ENCODE results near the gene DCC.

Gene DCC

GRCh38 chr18:53283708-53284107 lies 943.7 kb downstream of the DCC start:
- in situ Hi-C loops (cut with HindIII; ENCODE audit: low sequenced_read_pairs), result no loop called here

DNA sequence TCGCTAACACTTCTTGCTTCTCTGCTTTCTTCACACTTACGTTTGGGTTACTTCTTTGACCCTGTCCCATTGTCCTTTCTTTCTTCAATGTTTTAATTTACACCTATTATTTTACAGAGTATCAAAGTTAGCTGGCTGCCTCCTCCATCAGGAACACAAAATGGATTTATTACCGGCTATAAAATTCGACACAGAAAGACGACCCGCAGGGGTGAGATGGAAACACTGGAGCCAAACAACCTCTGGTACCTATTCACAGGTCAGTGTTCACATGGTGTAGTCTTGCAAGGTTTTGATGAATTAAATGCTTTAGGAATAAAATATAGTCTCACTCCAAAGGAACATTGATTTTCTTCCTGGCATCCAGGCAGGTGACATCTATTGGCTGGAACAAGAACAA lies 965.5 kb downstream of the DCC start:
- in situ Hi-C loops (cut with HindIII; ENCODE audit: low sequenced_read_pairs), result no loop called here

GRCh38 chr18:53319628-53320027 lies 979.6 kb downstream of the DCC start:
- in situ Hi-C loops (cut with HindIII; ENCODE audit: low sequenced_read_pairs), result no loop called here

DNA sequence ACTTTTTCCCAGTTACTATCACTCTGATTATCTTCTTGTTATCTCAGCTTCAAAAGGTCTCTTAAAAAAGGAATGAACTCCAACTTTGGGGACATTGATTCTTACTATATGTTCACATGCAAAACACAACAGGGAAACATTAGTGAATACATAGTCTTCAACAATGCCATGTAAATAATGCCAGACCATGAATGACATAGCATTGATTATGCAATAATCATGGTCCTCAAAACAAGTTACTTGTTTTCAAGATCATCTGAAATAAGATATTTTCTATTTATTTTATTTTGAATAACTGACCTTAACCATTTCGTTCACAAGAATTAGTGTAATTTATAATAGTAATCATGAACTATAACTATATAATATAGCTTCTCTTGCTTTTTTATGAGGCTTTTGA lies 982.2 kb downstream of the DCC start:
- in situ Hi-C loops (cut with HindIII; ENCODE audit: low sequenced_read_pairs), result no loop called here

GRCh38 chr18:53324353-53324752 lies 984.4 kb downstream of the DCC start:
- in situ Hi-C loops (cut with HindIII; ENCODE audit: low sequenced_read_pairs), result no loop called here

DNA sequence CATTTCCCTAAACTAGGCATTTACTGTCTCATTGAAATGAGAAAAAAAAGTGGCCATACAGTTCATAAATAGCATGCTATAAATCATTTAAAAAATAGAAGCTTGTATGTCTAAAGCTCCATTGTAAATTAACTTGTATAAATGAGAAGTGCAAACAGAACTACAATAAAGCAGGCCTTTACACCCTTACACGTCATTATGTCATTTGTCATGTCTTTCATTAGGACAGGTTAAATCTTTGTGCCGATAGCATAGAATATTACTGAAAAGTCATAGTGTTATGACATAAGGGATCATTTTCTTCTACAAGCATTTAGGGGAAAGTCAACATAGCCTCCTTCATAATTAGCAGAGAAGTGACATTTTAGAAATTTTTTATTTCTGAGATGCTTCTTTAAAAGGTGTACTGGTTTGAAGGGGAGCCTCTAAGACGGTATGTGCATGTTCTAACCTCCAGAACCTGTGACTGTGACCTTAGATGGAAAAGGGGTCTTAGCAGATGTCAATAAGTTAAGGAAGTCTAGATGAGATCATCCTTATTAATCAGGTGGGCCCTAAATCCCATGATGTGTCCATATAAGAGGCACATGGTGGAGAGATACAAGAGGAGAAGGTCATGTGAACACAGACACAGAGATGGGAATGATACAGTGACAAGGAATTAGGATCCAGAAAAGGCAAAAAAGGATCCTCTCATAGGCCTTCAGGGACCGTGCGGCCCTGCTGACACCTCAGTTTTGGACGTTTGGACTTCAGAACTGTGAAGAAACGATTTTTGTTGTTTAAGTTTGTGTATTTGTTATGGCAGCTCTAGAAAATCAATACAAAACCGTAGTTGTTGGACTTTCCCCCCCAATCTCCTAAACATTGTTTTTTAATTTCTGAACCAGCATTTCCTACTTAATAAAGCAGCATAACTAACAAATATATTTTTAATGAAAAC lies 1020.8 kb downstream of the DCC start:
- in situ Hi-C loops (cut with HindIII; ENCODE audit: low sequenced_read_pairs), result no loop called here

DNA sequence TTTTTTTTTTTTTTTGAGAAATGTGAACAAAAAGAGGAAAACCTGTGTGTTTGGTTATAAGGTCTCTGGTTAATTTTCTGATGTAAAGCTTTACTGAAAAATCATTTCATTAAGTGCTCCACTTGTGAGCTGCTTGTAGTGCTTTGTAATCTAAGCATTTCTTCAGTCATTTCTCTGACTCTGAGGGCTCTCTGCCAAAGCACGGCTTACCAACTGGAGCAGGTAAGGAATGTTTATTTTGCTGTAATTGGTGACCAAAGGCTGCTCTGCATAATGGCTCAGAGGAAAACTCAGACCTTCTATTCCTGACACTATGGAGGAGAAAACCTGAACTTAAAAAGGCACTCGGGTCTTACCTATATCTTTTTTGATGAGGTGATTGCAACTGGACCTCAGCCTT lies 1035.6 kb downstream of the DCC start:
- in situ Hi-C loops (cut with HindIII; ENCODE audit: low sequenced_read_pairs), result no loop called here

DNA sequence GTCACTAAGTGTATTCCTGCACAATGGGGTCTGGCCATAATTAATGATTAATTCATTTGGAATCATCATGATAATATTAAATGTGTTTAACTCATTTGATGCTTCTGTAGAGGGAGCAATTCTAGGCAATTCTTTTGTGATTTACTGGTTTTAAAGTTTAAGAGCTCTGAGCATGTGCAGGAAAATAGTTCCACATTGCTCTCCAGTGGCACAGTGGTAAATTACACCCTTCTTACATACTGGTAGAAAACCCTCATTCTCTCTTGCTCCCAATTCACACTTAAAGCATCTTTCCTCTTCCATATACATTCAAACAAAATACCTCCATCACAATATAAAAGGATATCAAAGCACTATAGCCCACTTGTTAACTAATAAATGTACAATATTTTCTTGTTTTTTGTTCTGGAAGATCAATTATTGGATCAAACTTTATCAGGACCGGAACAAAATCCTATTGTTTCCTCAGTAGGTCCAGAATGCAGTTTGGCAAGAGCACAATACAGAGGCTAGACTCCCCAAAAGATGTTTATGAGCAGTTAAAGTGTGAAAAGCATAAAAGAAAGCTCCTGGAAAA lies 1040.2 kb downstream of the DCC start:
- in situ Hi-C loops (cut with HindIII; ENCODE audit: low sequenced_read_pairs), result no loop called here

DNA sequence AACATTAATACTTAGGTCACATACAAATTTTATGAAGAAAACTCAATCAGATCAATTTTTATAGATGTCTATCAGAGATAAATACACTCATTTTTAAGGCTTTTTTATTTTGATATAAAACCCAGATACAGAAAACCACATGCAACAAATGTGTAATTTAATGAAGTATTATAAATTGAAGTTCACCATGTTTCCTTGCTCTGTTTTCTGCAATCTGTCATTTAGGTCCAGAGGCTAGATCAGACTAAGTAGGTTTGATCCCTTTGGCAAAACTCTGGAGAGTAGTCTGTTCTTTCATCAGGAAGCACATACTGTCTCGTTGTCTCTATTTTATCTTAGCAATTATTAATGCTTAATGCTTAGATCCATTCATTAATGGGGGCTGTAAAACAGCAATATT lies 1042.9 kb downstream of the DCC start:
- in situ Hi-C loops (cut with HindIII; ENCODE audit: low sequenced_read_pairs), result no loop called here

DNA sequence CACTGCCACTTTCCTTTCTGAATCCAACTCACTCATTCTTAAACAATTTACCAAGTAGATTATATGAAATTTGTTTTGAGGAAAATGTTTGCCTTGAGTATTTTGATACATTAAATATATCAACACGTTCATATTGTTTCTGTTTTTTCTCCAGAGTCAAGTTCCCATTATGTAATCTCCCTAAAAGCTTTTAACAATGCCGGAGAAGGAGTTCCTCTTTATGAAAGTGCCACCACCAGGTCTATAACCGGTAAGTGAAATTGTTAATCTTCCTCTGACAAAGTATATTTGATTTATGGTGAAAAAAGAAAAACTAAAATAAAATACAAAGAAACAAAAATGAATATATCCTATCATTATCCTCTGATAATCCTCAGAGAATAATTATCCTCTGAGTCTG lies 1045.9 kb downstream of the DCC start:
- in situ Hi-C loops (cut with HindIII; ENCODE audit: low sequenced_read_pairs), result no loop called here

DNA sequence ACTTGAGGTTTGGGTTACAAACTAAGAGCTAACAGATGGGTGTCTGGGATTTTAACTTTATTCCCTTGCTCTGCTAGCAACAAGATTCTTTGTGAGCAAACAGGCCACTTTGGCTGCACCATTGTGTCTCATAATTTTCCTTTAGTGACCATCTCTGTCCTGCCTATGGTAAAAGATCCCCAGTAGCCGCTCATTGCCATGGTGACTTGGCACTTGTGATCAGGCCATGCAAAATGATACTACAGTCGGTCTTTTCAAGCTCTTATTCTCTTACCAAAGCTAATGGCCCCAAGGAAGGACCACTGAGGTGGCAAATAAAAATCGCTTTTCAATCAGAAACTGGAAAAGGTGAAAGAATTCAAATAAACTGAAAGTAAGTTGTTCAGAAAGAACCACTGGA lies 1047.6 kb downstream of the DCC start:
- in situ Hi-C loops (cut with HindIII; ENCODE audit: low sequenced_read_pairs), result no loop called here

GRCh38 chr18:53402670-53403069 lies 1062.7 kb downstream of the DCC start:
- in situ Hi-C loops (cut with HindIII; ENCODE audit: low sequenced_read_pairs), result no loop called here

- in situ Hi-C loops (cut with HindIII; ENCODE audit: low sequenced_read_pairs), result no loop called here
These were observed 1068.3 kb downstream of the DCC start for GRCh38 chr18:53408271-53408670.

GRCh38 chr18:53411511-53411910 lies 1071.5 kb downstream of the DCC start:
- in situ Hi-C loops (cut with HindIII; ENCODE audit: low sequenced_read_pairs), result no loop called here

- in situ Hi-C loops (cut with HindIII; ENCODE audit: low sequenced_read_pairs), result no loop called here
These were observed 1077.0 kb downstream of the DCC start for GRCh38 chr18:53417003-53417402.

DNA sequence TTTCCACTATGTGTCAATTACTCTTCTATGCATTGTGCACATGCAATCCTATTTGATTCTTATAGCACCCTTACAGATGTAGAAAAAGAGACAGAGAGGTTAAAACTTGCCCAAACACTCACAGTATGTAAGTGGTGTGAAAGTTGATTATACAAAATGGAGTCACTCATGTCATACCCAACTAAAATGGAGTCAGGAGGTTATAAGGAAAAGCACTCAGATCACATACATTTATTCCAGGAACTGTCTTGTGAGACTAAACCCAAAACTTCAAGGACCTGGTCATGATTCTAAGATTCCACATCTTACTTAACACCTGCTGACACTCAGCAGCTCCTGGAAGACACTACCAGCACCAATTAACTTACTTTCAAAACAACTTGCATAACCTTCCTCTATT lies 1081.9 kb downstream of the DCC start:
- in situ Hi-C loops (cut with HindIII; ENCODE audit: low sequenced_read_pairs), result no loop called here

GRCh38 chr18:53422896-53423295 lies 1082.9 kb downstream of the DCC start:
- in situ Hi-C loops (cut with HindIII; ENCODE audit: low sequenced_read_pairs), result no loop called here

GRCh38 chr18:53426666-53427184 lies 1086.7 kb downstream of the DCC start:
- in situ Hi-C loops (cut with HindIII; ENCODE audit: low sequenced_read_pairs), result no loop called here

GRCh38 chr18:53441761-53442414 lies 1101.9 kb downstream of the DCC start:
- in situ Hi-C loops (cut with HindIII; ENCODE audit: low sequenced_read_pairs), result no loop called here

- in situ Hi-C loops (cut with HindIII; ENCODE audit: low sequenced_read_pairs), result no loop called here
These were observed 1102.4 kb downstream of the DCC start for GRCh38 chr18:53442415-53442783.

DNA sequence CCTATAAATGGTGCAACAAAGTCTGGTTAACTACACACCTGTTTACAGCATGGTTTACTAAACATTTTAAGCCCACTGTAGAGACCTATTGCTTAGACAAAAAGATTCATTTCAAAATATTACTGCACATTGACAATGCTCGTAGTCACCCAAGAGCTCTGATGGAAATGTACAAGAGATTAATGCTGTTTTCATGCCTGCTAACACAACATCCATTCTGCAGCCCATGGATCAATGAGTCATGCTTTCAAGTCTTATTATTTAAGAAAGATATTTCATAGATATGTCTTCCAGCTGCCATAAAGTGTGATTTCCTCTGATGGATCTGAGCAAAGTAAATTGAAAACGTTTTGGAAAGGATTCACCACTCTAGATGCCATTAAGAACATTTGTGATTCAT lies 1103.3 kb downstream of the DCC start:
- in situ Hi-C loops (cut with HindIII; ENCODE audit: low sequenced_read_pairs), result no loop called here

DNA sequence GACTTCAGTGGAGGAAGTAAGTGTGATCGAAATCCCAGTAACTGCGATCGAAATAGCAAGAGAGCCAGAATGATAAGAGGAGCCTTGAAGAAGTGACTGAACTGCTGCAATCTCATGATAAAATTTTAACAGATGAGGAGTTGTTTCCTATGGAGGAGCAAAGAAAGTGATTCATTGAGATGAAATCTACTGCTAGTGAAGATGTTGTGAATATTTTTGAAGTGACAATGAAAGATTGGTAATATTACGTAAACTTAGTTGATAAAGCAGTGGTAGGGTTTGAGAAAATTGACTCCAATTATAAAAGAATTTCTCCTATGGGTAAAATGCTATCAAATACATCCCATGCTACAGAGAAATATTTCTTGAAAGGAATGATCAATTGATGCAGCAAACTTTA lies 1103.8 kb downstream of the DCC start:
- in situ Hi-C loops (cut with HindIII; ENCODE audit: low sequenced_read_pairs), result no loop called here

All from endothelial cell of hepatic sinusoid (primary cell).